Measurements from ENCODE around the gene LACRT. TPM values are rescaled to one million over a fixed set of nuclear protein-coding genes. Genes with fewer than 3 reads are reported as not detected.

Gene LACRT, protein sequence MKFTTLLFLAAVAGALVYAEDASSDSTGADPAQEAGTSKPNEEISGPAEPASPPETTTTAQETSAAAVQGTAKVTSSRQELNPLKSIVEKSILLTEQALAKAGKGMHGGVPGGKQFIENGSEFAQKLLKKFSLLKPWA
- not detected for total RNA-seq
- not detected for polyA plus RNA-seq

GRCh38 chr12:54634795-54635194 lies at the start of gene LACRT:
Gene LACRT (minus strand): TSS chr12:54634895. CDS start chr12:54634841, 54 bp downstream.
- no peak within 1 kb of the TSS for H3K27ac ChIP-seq (ENCODE audit: low read depth in 1 of 2, low read length in 2 of 2)
- H3K9ac ChIP-seq (ENCODE audit: low read depth in 1 of 2, low read length in 2 of 2): no peak within 1 kb of the TSS
- H3K36me3 ChIP-seq (ENCODE audit: control insufficient read depth in 4 of 4, insufficient read depth in 3 of 4, low read depth in 1 of 4, low read length in 3 of 4): no peaks in the 10 kb centered on the region
- H3K4me1 ChIP-seq (ENCODE audit: control insufficient read depth in 4 of 4, insufficient read depth in 4 of 4, low read length in 3 of 4): no peaks in the 10 kb centered on the region
- H3K4me3 ChIP-seq (ENCODE audit: low read depth in 1 of 3, low read length in 3 of 3): no peak within 1 kb of the TSS
- TF ChIP-seq MAX (IDR thresholded peaks at IDR 0.05): no peak
- no peak for TF ChIP-seq TAF1 (conservative IDR thresholded peaks at IDR 0.05)
- no peak for TF ChIP-seq REST (IDR thresholded peaks at IDR 0.05)
- no peak for TF ChIP-seq JUND (IDR thresholded peaks at IDR 0.05)
- no peak for TF ChIP-seq NR2F2 (IDR thresholded peaks at IDR 0.05)
- no peak for TF ChIP-seq GABPA (IDR thresholded peaks at IDR 0.05 in 1 of 2, conservative IDR thresholded peaks at IDR 0.05 in 1 of 2)
- TF ChIP-seq FOXA2 (IDR thresholded peaks at IDR 0.05): no peak
- no peak for TF ChIP-seq RAD21 (IDR thresholded peaks at IDR 0.05)
- TF ChIP-seq YY1 (IDR thresholded peaks at IDR 0.05): no peak
- no peak for TF ChIP-seq SP1 (IDR thresholded peaks at IDR 0.05)
- TF ChIP-seq, protein P1, sequence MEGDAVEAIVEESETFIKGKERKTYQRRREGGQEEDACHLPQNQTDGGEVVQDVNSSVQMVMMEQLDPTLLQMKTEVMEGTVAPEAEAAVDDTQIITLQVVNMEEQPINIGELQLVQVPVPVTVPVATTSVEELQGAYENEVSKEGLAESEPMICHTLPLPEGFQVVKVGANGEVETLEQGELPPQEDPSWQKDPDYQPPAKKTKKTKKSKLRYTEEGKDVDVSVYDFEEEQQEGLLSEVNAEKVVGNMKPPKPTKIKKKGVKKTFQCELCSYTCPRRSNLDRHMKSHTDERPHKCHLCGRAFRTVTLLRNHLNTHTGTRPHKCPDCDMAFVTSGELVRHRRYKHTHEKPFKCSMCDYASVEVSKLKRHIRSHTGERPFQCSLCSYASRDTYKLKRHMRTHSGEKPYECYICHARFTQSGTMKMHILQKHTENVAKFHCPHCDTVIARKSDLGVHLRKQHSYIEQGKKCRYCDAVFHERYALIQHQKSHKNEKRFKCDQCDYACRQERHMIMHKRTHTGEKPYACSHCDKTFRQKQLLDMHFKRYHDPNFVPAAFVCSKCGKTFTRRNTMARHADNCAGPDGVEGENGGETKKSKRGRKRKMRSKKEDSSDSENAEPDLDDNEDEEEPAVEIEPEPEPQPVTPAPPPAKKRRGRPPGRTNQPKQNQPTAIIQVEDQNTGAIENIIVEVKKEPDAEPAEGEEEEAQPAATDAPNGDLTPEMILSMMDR (IDR thresholded peaks at IDR 0.05; ENCODE audit: low read depth, low read length, missing input control): no peak
- TF ChIP-seq HNF4A (conservative IDR thresholded peaks at IDR 0.05): no peak
- no peak for TF ChIP-seq FOXA1 (IDR thresholded peaks at IDR 0.05)
- no peak for TF ChIP-seq ATF3 (IDR thresholded peaks at IDR 0.05)
- TF ChIP-seq ZBTB33 (IDR thresholded peaks at IDR 0.05): no peak
- no peaks in the 10 kb centered on the region for H3K9me3 ChIP-seq (ENCODE audit: control insufficient read depth in 4 of 4, low read length in 3 of 4)
- H3K27me3 ChIP-seq (ENCODE audit: control insufficient read depth in 4 of 4, insufficient read depth in 4 of 4, low read length in 3 of 4): no peaks in the 10 kb centered on the region
- no peak for DNase-seq (ENCODE audit: low spot score)
- 77% methylated on average over 2 of the region's 2 CpGs for WGBS

DNA sequence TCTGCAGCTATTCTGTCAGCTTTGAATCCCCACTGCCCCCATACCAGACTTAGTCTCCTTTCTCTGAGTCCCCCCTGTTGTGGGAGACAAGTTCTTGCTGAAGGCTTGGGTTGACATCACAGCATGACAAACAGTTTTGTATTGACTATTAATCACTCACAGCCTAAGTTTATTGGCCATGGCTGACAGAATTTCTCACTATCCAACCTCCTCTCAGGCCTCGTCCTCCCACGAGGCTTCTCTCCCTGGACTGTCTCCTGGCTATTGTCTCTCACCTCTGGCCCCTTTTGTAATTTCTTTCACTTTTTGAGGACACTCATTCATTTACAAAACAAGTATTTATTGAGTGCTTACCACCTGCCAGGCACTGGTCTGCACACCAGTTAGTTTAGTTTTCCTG lies 48.7 kb upstream of the LACRT start:
- 59% methylated on average over 2 of the region's 2 CpGs for WGBS
- DNase-seq (ENCODE audit: low spot score): no peak
- Histone ChIP-seq H3K27me3 (ENCODE audit: control insufficient read depth in 4 of 4, insufficient read depth in 4 of 4, low read length in 3 of 4) (no peaks in the 10 kb centered on the region), H3K9ac (ENCODE audit: low read depth in 1 of 2, low read length in 2 of 2) (no peak overlapping the region), H3K4me3 (ENCODE audit: low read depth in 1 of 3, low read length in 3 of 3) (no peak overlapping the region), H3K27ac (ENCODE audit: low read depth in 1 of 2, low read length in 2 of 2) (no peak overlapping the region), H3K9me3 (ENCODE audit: control insufficient read depth in 4 of 4, low read length in 3 of 4) (peaks cover 0 to 3% (median 0%) of the 10 kb centered on the region in 4 donors), H3K36me3 (ENCODE audit: control insufficient read depth in 4 of 4, insufficient read depth in 3 of 4, low read depth in 1 of 4, low read length in 3 of 4) (no peaks in the 10 kb centered on the region), H3K4me1 (ENCODE audit: control insufficient read depth in 4 of 4, insufficient read depth in 4 of 4, low read length in 3 of 4) (peaks cover 11 to 45% (median 35%) of the 10 kb centered on the region in 4 donors)
- TF ChIP-seq ATF3 (IDR thresholded peaks at IDR 0.05) (no peak), HNF4G (IDR thresholded peaks at IDR 0.05) (no peak), FOXA2 (IDR thresholded peaks at IDR 0.05) (no peak), MAX (IDR thresholded peaks at IDR 0.05) (no peak)
